HL-60 (cell line): ENCODE data around the gene ZFP92.

Experiments used
- DNase-seq, 2 experiments: peaks; one replicate each; pipeline ENCODE4 v3.0.0-alpha.2; 2010 to 2020; ENCODE audit warnings: low read depth in 1 of 2, low spot score in 1 of 2
- H3K27ac ChIP-seq: fragments of 250-450 bp; sonication (Bioruptor Pico); replicated peaks from 2 replicates; pipeline ENCODE4 v1.5.1; 2020; ENCODE audit warnings: mild to moderate bottlenecking, moderate library complexity
- H3K27me3 ChIP-seq: fragments of 250-450 bp; sonication (Bioruptor Pico); 2 replicates; pipeline ENCODE4 v1.5.1; 2021; ENCODE audit warnings: mild to moderate bottlenecking, moderate library complexity; ENCODE audit not compliant: insufficient read depth, poor library complexity, severe bottlenecking
- H3K4me3 ChIP-seq: replicated peaks from 2 replicates; pipeline ENCODE4 v1.5.1; 2011; ENCODE audit warnings: mild to moderate bottlenecking, control low read depth, low read length; ENCODE audit not compliant: insufficient read depth
- GABPA ChIP-seq: IDR thresholded peaks from 2 replicates; pipeline ENCODE4 v1.6.1; 2012; ENCODE audit warnings: low read depth
- POLR2AphosphoS5 ChIP-seq: IDR thresholded peaks from 2 replicates; pipeline ENCODE4 v1.6.1; 2012; ENCODE audit warnings: low read depth
- SPI1 ChIP-seq: IDR thresholded peaks from 2 replicates; pipeline ENCODE4 v1.6.1; 2012; ENCODE audit warnings: low read depth, mild to moderate bottlenecking, borderline replicate concordance
- TF ChIP-seq, protein P1 (sequence below): IDR thresholded peaks from 2 replicates; pipeline ENCODE4 v1.6.1; 2012; ENCODE audit warnings: low read depth; ENCODE audit not compliant: insufficient replicate concordance
- TF ChIP-seq, protein P2 (sequence below): IDR thresholded peaks from one replicate; pipeline ENCODE4 v1.5.1; 2011; ENCODE audit warnings: low read length, control low read depth, inconsistent platforms; ENCODE audit not compliant: insufficient read depth

ZFP92 gene

DNA sequence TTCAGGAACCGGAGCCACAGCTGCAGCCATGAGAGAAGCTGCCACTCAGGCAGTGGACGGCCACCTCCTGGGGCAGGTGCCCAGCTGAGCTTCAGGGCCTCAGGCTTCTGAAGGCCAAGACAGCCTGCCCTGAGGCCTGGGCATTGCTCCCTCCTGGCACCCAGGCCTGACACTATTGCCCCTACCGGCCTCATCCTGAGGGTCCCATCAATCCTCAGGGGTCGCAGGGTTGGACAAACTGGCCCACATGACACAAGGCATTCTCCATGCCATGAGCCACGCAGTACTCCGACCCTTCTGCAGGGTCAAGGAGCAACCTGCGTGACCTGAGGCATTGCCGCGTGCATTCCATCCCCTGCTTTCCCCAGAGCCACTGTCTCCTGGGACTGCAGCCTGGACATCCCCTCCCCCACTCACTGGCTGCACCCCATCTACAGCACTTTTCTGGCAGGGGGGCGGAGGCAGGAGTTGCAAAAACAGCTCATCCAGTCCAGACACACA lies 3.0 kb upstream of the ZFP92 start:
- no peak for DNase-seq

DNA sequence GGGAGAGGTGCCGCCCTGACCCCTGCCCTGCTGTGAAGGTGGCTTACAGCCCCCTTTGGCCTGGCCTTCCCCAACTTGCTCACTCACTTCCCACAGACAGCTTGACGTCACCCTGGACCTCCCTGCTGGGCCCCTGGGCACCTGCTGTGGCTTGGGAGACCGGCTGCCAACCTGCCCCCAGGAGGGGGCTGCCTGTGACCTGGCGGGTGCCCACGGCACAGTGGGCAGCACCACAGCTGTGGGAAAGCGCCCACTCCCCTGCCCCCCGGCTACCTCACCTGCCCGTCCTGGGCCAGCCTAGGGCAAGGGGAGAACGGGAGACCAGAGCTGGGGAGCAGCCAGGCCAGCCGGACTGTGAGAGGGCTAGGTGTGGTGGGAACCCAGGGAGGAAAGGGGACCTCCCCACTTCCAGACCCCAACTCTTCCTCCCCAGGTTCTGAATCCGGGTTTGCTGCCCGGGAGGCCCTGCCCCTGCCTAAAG lies 2.4 kb upstream of the ZFP92 start:
- TF ChIP-seq, protein P1, sequence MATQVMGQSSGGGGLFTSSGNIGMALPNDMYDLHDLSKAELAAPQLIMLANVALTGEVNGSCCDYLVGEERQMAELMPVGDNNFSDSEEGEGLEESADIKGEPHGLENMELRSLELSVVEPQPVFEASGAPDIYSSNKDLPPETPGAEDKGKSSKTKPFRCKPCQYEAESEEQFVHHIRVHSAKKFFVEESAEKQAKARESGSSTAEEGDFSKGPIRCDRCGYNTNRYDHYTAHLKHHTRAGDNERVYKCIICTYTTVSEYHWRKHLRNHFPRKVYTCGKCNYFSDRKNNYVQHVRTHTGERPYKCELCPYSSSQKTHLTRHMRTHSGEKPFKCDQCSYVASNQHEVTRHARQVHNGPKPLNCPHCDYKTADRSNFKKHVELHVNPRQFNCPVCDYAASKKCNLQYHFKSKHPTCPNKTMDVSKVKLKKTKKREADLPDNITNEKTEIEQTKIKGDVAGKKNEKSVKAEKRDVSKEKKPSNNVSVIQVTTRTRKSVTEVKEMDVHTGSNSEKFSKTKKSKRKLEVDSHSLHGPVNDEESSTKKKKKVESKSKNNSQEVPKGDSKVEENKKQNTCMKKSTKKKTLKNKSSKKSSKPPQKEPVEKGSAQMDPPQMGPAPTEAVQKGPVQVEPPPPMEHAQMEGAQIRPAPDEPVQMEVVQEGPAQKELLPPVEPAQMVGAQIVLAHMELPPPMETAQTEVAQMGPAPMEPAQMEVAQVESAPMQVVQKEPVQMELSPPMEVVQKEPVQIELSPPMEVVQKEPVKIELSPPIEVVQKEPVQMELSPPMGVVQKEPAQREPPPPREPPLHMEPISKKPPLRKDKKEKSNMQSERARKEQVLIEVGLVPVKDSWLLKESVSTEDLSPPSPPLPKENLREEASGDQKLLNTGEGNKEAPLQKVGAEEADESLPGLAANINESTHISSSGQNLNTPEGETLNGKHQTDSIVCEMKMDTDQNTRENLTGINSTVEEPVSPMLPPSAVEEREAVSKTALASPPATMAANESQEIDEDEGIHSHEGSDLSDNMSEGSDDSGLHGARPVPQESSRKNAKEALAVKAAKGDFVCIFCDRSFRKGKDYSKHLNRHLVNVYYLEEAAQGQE, result no peak
- no peak for TF ChIP-seq GABPA
- no peak overlapping the region for H3K4me3 ChIP-seq
- no peak overlapping the region for H3K27ac ChIP-seq
- no peaks in the 10 kb centered on the region for H3K27me3 ChIP-seq
- no peak for DNase-seq

More for the DNA sequence above, 3.0 kb upstream of the ZFP92 start:
- no peak overlapping the region for H3K4me3 ChIP-seq
- H3K27me3 ChIP-seq, result no peaks in the 10 kb centered on the region
- H3K27ac ChIP-seq, result no peak overlapping the region
- TF ChIP-seq SPI1 (no peak), GABPA (no peak), POLR2AphosphoS5 (no peak)
- TF ChIP-seq, protein P2, sequence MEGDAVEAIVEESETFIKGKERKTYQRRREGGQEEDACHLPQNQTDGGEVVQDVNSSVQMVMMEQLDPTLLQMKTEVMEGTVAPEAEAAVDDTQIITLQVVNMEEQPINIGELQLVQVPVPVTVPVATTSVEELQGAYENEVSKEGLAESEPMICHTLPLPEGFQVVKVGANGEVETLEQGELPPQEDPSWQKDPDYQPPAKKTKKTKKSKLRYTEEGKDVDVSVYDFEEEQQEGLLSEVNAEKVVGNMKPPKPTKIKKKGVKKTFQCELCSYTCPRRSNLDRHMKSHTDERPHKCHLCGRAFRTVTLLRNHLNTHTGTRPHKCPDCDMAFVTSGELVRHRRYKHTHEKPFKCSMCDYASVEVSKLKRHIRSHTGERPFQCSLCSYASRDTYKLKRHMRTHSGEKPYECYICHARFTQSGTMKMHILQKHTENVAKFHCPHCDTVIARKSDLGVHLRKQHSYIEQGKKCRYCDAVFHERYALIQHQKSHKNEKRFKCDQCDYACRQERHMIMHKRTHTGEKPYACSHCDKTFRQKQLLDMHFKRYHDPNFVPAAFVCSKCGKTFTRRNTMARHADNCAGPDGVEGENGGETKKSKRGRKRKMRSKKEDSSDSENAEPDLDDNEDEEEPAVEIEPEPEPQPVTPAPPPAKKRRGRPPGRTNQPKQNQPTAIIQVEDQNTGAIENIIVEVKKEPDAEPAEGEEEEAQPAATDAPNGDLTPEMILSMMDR, result no peak
- TF ChIP-seq, protein P1, result no peak

DNA sequence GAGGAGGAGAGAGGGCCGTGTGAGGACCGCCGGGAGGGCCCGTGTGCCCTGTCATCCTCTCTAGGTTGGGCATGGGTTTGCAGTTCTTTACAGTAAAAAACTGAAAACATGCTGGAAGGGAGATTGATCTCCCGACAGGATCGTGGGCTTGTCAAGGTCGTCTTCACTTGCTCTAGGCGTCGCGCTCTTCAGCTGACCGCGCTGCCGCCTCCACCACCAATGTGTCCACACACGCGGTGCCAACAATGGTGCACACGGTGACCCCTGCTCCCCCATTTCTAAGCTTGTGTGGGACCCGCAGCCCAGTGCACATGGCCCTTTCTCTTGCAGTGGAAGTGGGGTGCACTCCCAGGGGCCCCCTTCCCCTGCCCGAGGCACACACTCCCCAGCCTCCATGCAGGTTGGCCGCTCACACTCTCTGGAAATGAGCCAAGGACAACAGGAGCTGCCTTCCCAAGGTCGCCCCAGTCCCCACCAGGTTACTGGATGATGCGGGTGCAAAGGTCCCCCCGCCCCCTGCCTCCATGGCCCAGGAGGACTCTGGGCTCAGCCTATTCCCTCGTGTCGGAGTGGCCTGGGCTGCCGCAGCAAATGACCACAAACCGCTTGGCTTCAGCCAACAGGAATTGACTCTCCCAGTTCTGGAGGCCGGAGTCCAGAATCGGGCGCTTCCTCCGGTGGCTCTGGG lies 1.7 kb upstream of the ZFP92 start:
- H3K27me3 ChIP-seq, result no peaks in the 10 kb centered on the region
- H3K4me3 ChIP-seq, result no peak overlapping the region
- H3K27ac ChIP-seq, result no peak overlapping the region
- no peak for TF ChIP-seq GABPA
- TF ChIP-seq, protein P1, result no peak
- TF ChIP-seq, protein P2, result no peak
- TF ChIP-seq POLR2AphosphoS5, result no peak
- TF ChIP-seq SPI1, result no peak
- no peak for DNase-seq
